HCT116 (cell line): Measurements from ENCODE around the gene GATAD2B. TPM values are rescaled to one million over a fixed set of nuclear protein-coding genes. Genes with fewer than 3 reads are reported as not detected.

ENCODE experiments used
- ATAC-seq: fragments of 200-7000 bp; cut with Tn5 transposase; 2 replicates; pipeline ENCODE4 v1.9.1; 2020; ENCODE audit warnings: mild to moderate bottlenecking, moderate library complexity
- BruUV-seq: library from RNA; stranded (reverse); fragments of 400-500 nt; replicated peaks from 2 replicates; lab custom pipeline; 2021; lab: Mats Ljungman, UMichigan
- CTCF ChIA-PET: fragments of 300-600 bp; sonication (Branson Sonifier 250); formaldehyde crosslinking; loops from one replicate; lab custom pipeline; 2021; ENCODE audit warnings: antibody characterized with exemption; lab: Charles Lee
- POLR2A ChIA-PET: fragments of 300-600, 350-600 bp; sonication (Branson Sonifier 250); formaldehyde crosslinking; loops from one replicate; lab custom pipeline; 2021; ENCODE audit warnings: antibody characterized with exemption; lab: Charles Lee
- RAD21 ChIA-PET, 2 experiments: fragments of 300-600 bp; sonication (Branson Sonifier 250); formaldehyde crosslinking; loops; one replicate each; lab custom pipeline; 2023; ENCODE audit warnings: low total read pairs in 2 of 2; ENCODE audit not compliant: uncharacterized antibody in 2 of 2, unreplicated experiment in 2 of 2, low non-redundant PET in 1 of 2; lab: Charles Lee
- DNase-seq: peaks from one replicate; pipeline ENCODE4 v3.0.0-alpha.2; 2010; ENCODE audit warnings: low read depth, low spot score
- H2AFZ ChIP-seq: fragments of 200-600 bp; shearing (Covaris generic), sonication (generic); 2 replicates; pipeline ENCODE4 v1.6.1; 2017; ENCODE audit warnings: low read depth, mixed run types, mixed read lengths, antibody characterized with exemption, low read length; ENCODE audit not compliant: poor library complexity, severe bottlenecking
- H3K27ac ChIP-seq: 2 replicates; pipeline ENCODE4 v1.5.1; 2012; ENCODE audit warnings: low read depth, low read length
- H3K27me3 ChIP-seq: fragments of 200-600 bp; sonication (generic); 2 replicates; pipeline ENCODE4 v1.6.1; 2016; ENCODE audit warnings: mixed run types, low read length, mixed read lengths; ENCODE audit not compliant: insufficient read depth
- H3K36me3 ChIP-seq, 2 experiments: fragments of 200-500 bp in 1 of 2; fragments of 200-600 bp in 1 of 2; sonication (Bioruptor generic) in 1 of 2; sonication (generic) in 1 of 2; 2 replicates each; pipeline versions ENCODE4 v1.5.1 to v1.6.1; 2014 to 2016; ENCODE audit warnings: low read length in 2 of 2, inconsistent platforms in 1 of 2, mixed read lengths in 1 of 2, mixed run types in 1 of 2; ENCODE audit not compliant: insufficient read depth in 2 of 2, control insufficient read depth in 1 of 2
- H3K4me1 ChIP-seq, 2 experiments: fragments of 200-600 bp in 1 of 2; sonication (generic) in 1 of 2; 2 replicates each; pipeline versions ENCODE4 v1.5.1 to v1.6.1; 2012 to 2017; ENCODE audit warnings: low read length in 2 of 2, inconsistent platforms in 1 of 2, mild to moderate bottlenecking in 1 of 2, mixed read lengths in 1 of 2, mixed run types in 1 of 2, moderate library complexity in 1 of 2; ENCODE audit not compliant: insufficient read depth in 2 of 2, control insufficient read depth in 1 of 2
- H3K4me2 ChIP-seq: fragments of 200-600 bp; sonication (generic); 2 replicates; pipeline ENCODE4 v1.6.1; 2017; ENCODE audit warnings: mixed run types, low read length, mixed read lengths
- H3K4me3 ChIP-seq, 2 experiments: fragments of 200-600 bp in 1 of 2; sonication (generic) in 1 of 2; replicated peaks in 1 of 2; 2 replicates each; pipeline ENCODE4 v1.5.1; 2011 to 2016; ENCODE audit warnings: low read length in 2 of 2, control low read depth in 1 of 2, low read depth in 1 of 2, mild to moderate bottlenecking in 1 of 2, mixed read lengths in 1 of 2, mixed run types in 1 of 2
- H3K79me2 ChIP-seq: fragments of 200-600 bp; sonication (generic); 2 replicates; pipeline ENCODE4 v1.6.1; 2017; ENCODE audit warnings: mild to moderate bottlenecking, mixed run types, low read length, moderate library complexity, mixed read lengths; ENCODE audit not compliant: insufficient read depth
- H3K9ac ChIP-seq: fragments of 200-600 bp; sonication (generic); 2 replicates; pipeline ENCODE4 v1.6.1; 2016; ENCODE audit warnings: low read length, mixed read lengths
- H3K9me2 ChIP-seq: fragments of 200-600 bp; sonication (generic), shearing (Covaris generic); 2 replicates; pipeline ENCODE4 v1.6.1; 2017; ENCODE audit warnings: mixed run types, mild to moderate bottlenecking, moderate library complexity; ENCODE audit not compliant: insufficient read depth
- H3K9me3 ChIP-seq, 2 experiments: fragments of 200-500 bp in 1 of 2; fragments of 200-600 bp in 1 of 2; sonication (Bioruptor generic) in 1 of 2; sonication (generic) in 1 of 2; 2 replicates each; pipeline ENCODE4 v1.6.1; 2014 to 2017; ENCODE audit warnings: low read length in 2 of 2, mixed read lengths in 2 of 2, inconsistent platforms in 1 of 2, low read depth in 1 of 2, mild to moderate bottlenecking in 1 of 2, mixed run types in 1 of 2, moderate library complexity in 1 of 2; ENCODE audit not compliant: control insufficient read depth in 1 of 2, insufficient read depth in 1 of 2
- H4K20me1 ChIP-seq: fragments of 200-600 bp; sonication (generic), shearing (Covaris generic); 2 replicates; pipeline ENCODE4 v1.6.1; 2017; ENCODE audit warnings: mixed run types, mild to moderate bottlenecking, moderate library complexity; ENCODE audit not compliant: insufficient read depth
- CBX3 ChIP-seq: IDR thresholded peaks from 2 replicates; pipeline ENCODE4 v1.6.1; 2012; ENCODE audit warnings: low read depth
- CEBPB ChIP-seq: IDR thresholded peaks from 2 replicates; pipeline ENCODE4 v1.6.1; 2012; ENCODE audit warnings: low read depth
- ELF1 ChIP-seq: IDR thresholded peaks from 2 replicates; pipeline ENCODE4 v1.6.1; 2012; ENCODE audit warnings: low read depth, borderline replicate concordance
- RAD21 ChIP-seq: IDR thresholded peaks from 2 replicates; pipeline ENCODE4 v1.6.1; 2012; ENCODE audit warnings: low read depth, mild to moderate bottlenecking
- SP1 ChIP-seq: IDR thresholded peaks from 2 replicates; pipeline ENCODE4 v1.6.1; 2012; ENCODE audit warnings: low read depth
- TCF7L2 ChIP-seq: IDR thresholded peaks from 2 replicates; pipeline ENCODE4 v1.7.0; 2011; ENCODE audit warnings: borderline replicate concordance, inconsistent platforms; ENCODE audit not compliant: insufficient read depth, insufficient read length; ENCODE audit errors: extremely low read depth
- YY1 ChIP-seq: IDR thresholded peaks from 2 replicates; pipeline ENCODE4 v1.6.1; 2011; ENCODE audit warnings: low read length, low read depth, moderate library complexity, mild to moderate bottlenecking; ENCODE audit not compliant: insufficient replicate concordance; ENCODE audit errors: extremely low read depth
- intact Hi-C: fragments of 100-400 bp; cut with micrococcal nuclease; formaldehyde crosslinking; loops from 2 replicates; pipeline ENCODE4 v1.10.0; 2022
- total RNA-seq: library from RNA; stranded (reverse); gene quantifications from one replicate; pipeline ENCODE4 v1.2.1, GENCODE V29; 2021; ENCODE audit not compliant: unreplicated experiment
- TF ChIP-seq, protein P1 (sequence below): IDR thresholded peaks from 2 replicates; pipeline ENCODE4 v1.6.1; 2012; ENCODE audit warnings: low read depth
- TF ChIP-seq, protein P2 (sequence below): IDR thresholded peaks from 2 replicates; pipeline ENCODE4 v1.6.1; 2012

The GATAD2B gene
- total RNA-seq, 1 experiment from 2014 or later: 50.2 TPM

GRCh38 chr1:153776845-153777370 lies 145.9 kb downstream of the GATAD2B start:
- ATAC-seq: no peak
- H3K4me3 ChIP-seq: no peak overlapping the region; a peak in 1 of 4 replicates
- no peak overlapping the region for H2AFZ ChIP-seq
- TF ChIP-seq CBX3 (no peak), YY1 (no peak), CEBPB (no peak), SP1 (no peak), ELF1 (no peak), RAD21 (no peak), TCF7L2 (no peak)
- TF ChIP-seq, protein P1, sequence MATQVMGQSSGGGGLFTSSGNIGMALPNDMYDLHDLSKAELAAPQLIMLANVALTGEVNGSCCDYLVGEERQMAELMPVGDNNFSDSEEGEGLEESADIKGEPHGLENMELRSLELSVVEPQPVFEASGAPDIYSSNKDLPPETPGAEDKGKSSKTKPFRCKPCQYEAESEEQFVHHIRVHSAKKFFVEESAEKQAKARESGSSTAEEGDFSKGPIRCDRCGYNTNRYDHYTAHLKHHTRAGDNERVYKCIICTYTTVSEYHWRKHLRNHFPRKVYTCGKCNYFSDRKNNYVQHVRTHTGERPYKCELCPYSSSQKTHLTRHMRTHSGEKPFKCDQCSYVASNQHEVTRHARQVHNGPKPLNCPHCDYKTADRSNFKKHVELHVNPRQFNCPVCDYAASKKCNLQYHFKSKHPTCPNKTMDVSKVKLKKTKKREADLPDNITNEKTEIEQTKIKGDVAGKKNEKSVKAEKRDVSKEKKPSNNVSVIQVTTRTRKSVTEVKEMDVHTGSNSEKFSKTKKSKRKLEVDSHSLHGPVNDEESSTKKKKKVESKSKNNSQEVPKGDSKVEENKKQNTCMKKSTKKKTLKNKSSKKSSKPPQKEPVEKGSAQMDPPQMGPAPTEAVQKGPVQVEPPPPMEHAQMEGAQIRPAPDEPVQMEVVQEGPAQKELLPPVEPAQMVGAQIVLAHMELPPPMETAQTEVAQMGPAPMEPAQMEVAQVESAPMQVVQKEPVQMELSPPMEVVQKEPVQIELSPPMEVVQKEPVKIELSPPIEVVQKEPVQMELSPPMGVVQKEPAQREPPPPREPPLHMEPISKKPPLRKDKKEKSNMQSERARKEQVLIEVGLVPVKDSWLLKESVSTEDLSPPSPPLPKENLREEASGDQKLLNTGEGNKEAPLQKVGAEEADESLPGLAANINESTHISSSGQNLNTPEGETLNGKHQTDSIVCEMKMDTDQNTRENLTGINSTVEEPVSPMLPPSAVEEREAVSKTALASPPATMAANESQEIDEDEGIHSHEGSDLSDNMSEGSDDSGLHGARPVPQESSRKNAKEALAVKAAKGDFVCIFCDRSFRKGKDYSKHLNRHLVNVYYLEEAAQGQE: no peak
- TF ChIP-seq, protein P2, sequence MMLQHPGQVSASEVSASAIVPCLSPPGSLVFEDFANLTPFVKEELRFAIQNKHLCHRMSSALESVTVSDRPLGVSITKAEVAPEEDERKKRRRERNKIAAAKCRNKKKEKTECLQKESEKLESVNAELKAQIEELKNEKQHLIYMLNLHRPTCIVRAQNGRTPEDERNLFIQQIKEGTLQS: no peak
- TF ChIP-seq, all 23 proteins: peak for 0
- H3K27me3 ChIP-seq: no peaks in the 10 kb centered on the region
- no TSS peak for BruUV-seq
- peak overlapping the region; percentile 96 for H3K27ac ChIP-seq
- H3K79me2 ChIP-seq: no peaks in the 10 kb centered on the region
- H3K9me3 ChIP-seq: no peaks in the 10 kb centered on the region
- ChIA-PET RAD21 (no interaction called here), CTCF (no interaction called here), POLR2A (no interaction called here)
- 0 out of 2 replicates have a peak overlapping the region, but pooled peaks have one; percentile 79 for H3K9ac ChIP-seq
- peaks cover 14 to 26% of the 10 kb centered on the region in 2 experiments for H3K4me1 ChIP-seq
- H4K20me1 ChIP-seq: no peaks in the 10 kb centered on the region
- peak overlapping the region; percentile 87 for H3K4me2 ChIP-seq
- H3K36me3 ChIP-seq: peaks cover 0 to 18% of the 10 kb centered on the region in 2 experiments; a peak in 2 of 4 replicates
- intact Hi-C loops: loop anchor here (10.0 kb wide), 1 partner anchor 102 kb away; the partner anchor contains the start of genes ILF2 and NPR1
- H3K9me2 ChIP-seq: no peaks in the 10 kb centered on the region
- no peak for DNase-seq
